ENCODE data around the gene DNTTIP2.
"Not testable (repeated sequence)": the region's sequence is repeated elsewhere in the genome, so short reads cannot be mapped to it uniquely, and the experiment has no call there.

The DNTTIP2 gene

GRCh38 chr1:93878889-93879586 is at the start of gene DNTTIP2:
Gene DNTTIP2, minus strand, starts transcription at chr1:93879206. Its CDS starts 58 bp downstream, at chr1:93879148.
- peak; percentile 71 to 74 for DNase-seq (ENCODE audit: low read depth in 2 of 2)

GRCh38 chr1:93925206-93925605 is 46.2 kb upstream of the DNTTIP2 start:
- DNase-seq (ENCODE audit: low read depth in 2 of 2) = no peak

GRCh38 chr1:93919780-93920179 is 40.8 kb upstream of the DNTTIP2 start:
- DNase-seq (ENCODE audit: low read depth in 2 of 2) = no peak

- DNase-seq (ENCODE audit: low read depth in 2 of 2) = no peak
Measured at GRCh38 chr1:93917302-93917701, 38.3 kb upstream of the DNTTIP2 start.

GRCh38 chr1:93910880-93911279 is 31.9 kb upstream of the DNTTIP2 start:
- DNase-seq (ENCODE audit: low read depth in 2 of 2) = not testable (repeated sequence)

- DNase-seq (ENCODE audit: low read depth in 2 of 2) = no peak
Measured at GRCh38 chr1:93910305-93910704, 31.3 kb upstream of the DNTTIP2 start.

- peak; percentile 84 to 87 for DNase-seq (ENCODE audit: low read depth in 2 of 2)
Measured at GRCh38 chr1:93909146-93910050, 30.4 kb upstream of the DNTTIP2 start, which contains the start of gene GCLM. Gene GCLM, minus strand, starts transcription at chr1:93909430. Its CDS starts 267 bp downstream, at chr1:93909163.

GRCh38 chr1:93908394-93909145 is 29.6 kb upstream of the DNTTIP2 start:
- DNase-seq (ENCODE audit: low read depth in 2 of 2) = no peak

- DNase-seq (ENCODE audit: low read depth in 2 of 2) = no peak
Measured at GRCh38 chr1:93907718-93908117, 28.7 kb upstream of the DNTTIP2 start.

GRCh38 chr1:93906480-93906879 is 27.5 kb upstream of the DNTTIP2 start:
- no peak for DNase-seq (ENCODE audit: low read depth in 2 of 2)

GRCh38 chr1:93905734-93906133 is 26.7 kb upstream of the DNTTIP2 start:
- peak in 1 of 2 experiments; percentile 4 for DNase-seq (ENCODE audit: low read depth in 2 of 2)

- DNase-seq (ENCODE audit: low read depth in 2 of 2) = no peak
Measured at GRCh38 chr1:93905051-93905450, 26.0 kb upstream of the DNTTIP2 start.

- no peak for DNase-seq (ENCODE audit: low read depth in 2 of 2)
Measured at GRCh38 chr1:93904228-93904627, 25.2 kb upstream of the DNTTIP2 start.

- no peak for DNase-seq (ENCODE audit: low read depth in 2 of 2)
Measured at GRCh38 chr1:93900723-93901504, 21.9 kb upstream of the DNTTIP2 start.

- DNase-seq (ENCODE audit: low read depth in 2 of 2) = no peak
Measured at GRCh38 chr1:93899543-93900207, 20.7 kb upstream of the DNTTIP2 start.

GRCh38 chr1:93888900-93889299 is 9.9 kb upstream of the DNTTIP2 start:
- DNase-seq (ENCODE audit: low read depth in 2 of 2) = no peak

GRCh38 chr1:93882269-93882668 is 3.3 kb upstream of the DNTTIP2 start:
- no peak for DNase-seq (ENCODE audit: low read depth in 2 of 2)

GRCh38 chr1:93880731-93881130 is 1.7 kb upstream of the DNTTIP2 start:
- DNase-seq (ENCODE audit: low read depth in 2 of 2) = no peak

- DNase-seq (ENCODE audit: low read depth in 2 of 2) = no peak
Measured at GRCh38 chr1:93878501-93878888, 511 bp downstream of the DNTTIP2 start.

- no peak for DNase-seq (ENCODE audit: low read depth in 2 of 2)
Measured at GRCh38 chr1:93877529-93877928, 1.5 kb downstream of the DNTTIP2 start.

GRCh38 chr1:93876244-93876643 is 2.8 kb downstream of the DNTTIP2 start:
- DNase-seq (ENCODE audit: low read depth in 2 of 2) = no peak

All from fibroblast of skin of left biceps (primary cell).